GM12801 (cell line): Measurements from ENCODE around the gene FANCC.

Experiments used
- CTCF ChIP-seq: IDR thresholded peaks from one replicate; pipeline ENCODE4 v1.5.1; 2011; ENCODE audit warnings: control low read depth; ENCODE audit not compliant: insufficient read length; ENCODE audit errors: extremely low read depth

The FANCC gene

GRCh38 chr9:95093586-95093985 is 223.9 kb downstream of the FANCC start:
- TF ChIP-seq CTCF, result no peak

GRCh38 chr9:95092262-95093072 is 225.0 kb downstream of the FANCC start:
- TF ChIP-seq CTCF, result no peak

GRCh38 chr9:95091601-95092261 is 225.8 kb downstream of the FANCC start:
- TF ChIP-seq CTCF, result no peak

GRCh38 chr9:95090871-95091577 is 226.5 kb downstream of the FANCC start:
- no peak for TF ChIP-seq CTCF

- TF ChIP-seq CTCF, result no peak
Measured at GRCh38 chr9:95090023-95090791, 227.3 kb downstream of the FANCC start.

- no peak for TF ChIP-seq CTCF
Measured at GRCh38 chr9:95089257-95090022, 228.1 kb downstream of the FANCC start.
